Glutamatergic neuron (in vitro differentiated cells): ENCODE data around the gene TM9SF3. TPM values are rescaled to one million over a fixed set of nuclear protein-coding genes. Genes with fewer than 3 reads are reported as not detected.
"Not testable (repeated sequence)": the region's sequence is repeated elsewhere in the genome, so short reads cannot be mapped to it uniquely, and the experiment has no call there.

Experiments
- DNase-seq: peaks from one replicate; pipeline ENCODE4 v3.0.0; 2022
- H3K27ac Mint-ChIP-seq: one replicate; pipeline ENCODE4 v1.8.0; 2020; ENCODE audit warnings: mild to moderate bottlenecking, mixed read lengths, inconsistent platforms; ENCODE audit not compliant: unreplicated experiment
- H3K27me3 Mint-ChIP-seq: one replicate; pipeline ENCODE4 v1.8.0; 2020; ENCODE audit warnings: mild to moderate bottlenecking, moderate library complexity, mixed read lengths, inconsistent platforms; ENCODE audit not compliant: unreplicated experiment
- H3K36me3 Mint-ChIP-seq: one replicate; pipeline ENCODE4 v1.8.0; 2020; ENCODE audit warnings: mild to moderate bottlenecking, mixed read lengths, inconsistent platforms; ENCODE audit not compliant: unreplicated experiment
- H3K4me1 Mint-ChIP-seq: one replicate; pipeline ENCODE4 v1.8.0; 2020; ENCODE audit warnings: mild to moderate bottlenecking, low read depth, mixed read lengths, inconsistent platforms; ENCODE audit not compliant: unreplicated experiment
- H3K4me3 Mint-ChIP-seq: one replicate; pipeline ENCODE4 v1.8.0; 2020; ENCODE audit warnings: mild to moderate bottlenecking, mixed read lengths, inconsistent platforms; ENCODE audit not compliant: unreplicated experiment
- H3K9me3 Mint-ChIP-seq: one replicate; pipeline ENCODE4 v1.8.0; 2020; ENCODE audit warnings: mild to moderate bottlenecking, moderate library complexity, mixed read lengths, inconsistent platforms; ENCODE audit not compliant: unreplicated experiment
- CTCF ChIP-seq: fragments of 200-600 bp; sonication (generic); IDR thresholded peaks from one replicate; pipeline ENCODE4 v1.5.0; 2021; ENCODE audit not compliant: partially characterized antibody, unreplicated experiment
- total RNA-seq: library from RNA; stranded (reverse); fragmentation: NEBNext Ultra II Directional; extraction: Animal tissue kit (Norgen Biotek cat#: 25700); gene quantifications from one replicate; pipeline ENCODE4 v1.2.1, GENCODE V29; 2021; ENCODE audit not compliant: unreplicated experiment

TM9SF3 gene
- total RNA-seq, 1 donor from 2014 or later: 99.1 TPM

GRCh38 chr10:96560966-96561887 is 25.6 kb downstream of the TM9SF3 start:
- DNase-seq: no peak
- no peak for TF ChIP-seq CTCF

GRCh38 chr10:96560489-96560888 is 26.3 kb downstream of the TM9SF3 start:
- no peak for DNase-seq
- peaks cover 2% of the 10 kb centered on the region for H3K9me3 Mint-ChIP-seq
- H3K4me1 Mint-ChIP-seq: peaks cover 3% of the 10 kb centered on the region
- H3K27me3 Mint-ChIP-seq: no peaks in the 10 kb centered on the region
- no peak for TF ChIP-seq CTCF
- no peaks in the 10 kb centered on the region for H3K36me3 Mint-ChIP-seq
- H3K27ac Mint-ChIP-seq: no peak overlapping the region
- H3K4me3 Mint-ChIP-seq: no peak overlapping the region

More at GRCh38 chr10:96560966-96561887, 25.6 kb downstream of the TM9SF3 start:
- H3K36me3 Mint-ChIP-seq: no peaks in the 10 kb centered on the region
- no peak overlapping the region for H3K4me3 Mint-ChIP-seq
- peaks cover 2% of the 10 kb centered on the region for H3K9me3 Mint-ChIP-seq
- H3K27ac Mint-ChIP-seq: no peak overlapping the region
- peaks cover 3% of the 10 kb centered on the region for H3K4me1 Mint-ChIP-seq
- no peaks in the 10 kb centered on the region for H3K27me3 Mint-ChIP-seq

GRCh38 chr10:96556003-96556402 is 30.8 kb downstream of the TM9SF3 start:
- no peak for DNase-seq
- H3K4me3 Mint-ChIP-seq: no peak overlapping the region
- no peak for TF ChIP-seq CTCF
- peaks cover 3% of the 10 kb centered on the region for H3K4me1 Mint-ChIP-seq
- no peaks in the 10 kb centered on the region for H3K36me3 Mint-ChIP-seq
- H3K27me3 Mint-ChIP-seq: no peaks in the 10 kb centered on the region
- H3K9me3 Mint-ChIP-seq: peaks cover 2% of the 10 kb centered on the region
- H3K27ac Mint-ChIP-seq: no peak overlapping the region

- Mint-ChIP-seq H3K36me3 (no peaks in the 10 kb centered on the region), H3K9me3 (peaks cover 2% of the 10 kb centered on the region), H3K4me3 (no peak overlapping the region), H3K27ac (no peak overlapping the region), H3K27me3 (no peaks in the 10 kb centered on the region), H3K4me1 (peaks cover under 1% of the 10 kb centered on the region)
- TF ChIP-seq CTCF: no peak
- DNase-seq: no peak
Observed at GRCh38 chr10:96555330-96555729, 31.5 kb downstream of the TM9SF3 start.

GRCh38 chr10:96548589-96548988 is 38.2 kb downstream of the TM9SF3 start:
- DNase-seq: no peak
- Mint-ChIP-seq H3K4me3 (no peak overlapping the region), H3K27ac (no peak overlapping the region), H3K4me1 (no peaks in the 10 kb centered on the region), H3K9me3 (no peaks in the 10 kb centered on the region), H3K36me3 (no peaks in the 10 kb centered on the region), H3K27me3 (no peaks in the 10 kb centered on the region)
- TF ChIP-seq CTCF: no peak

- not testable (repeated sequence) for H3K4me1 Mint-ChIP-seq, H3K9me3 Mint-ChIP-seq, H3K27ac Mint-ChIP-seq, H3K36me3 Mint-ChIP-seq, H3K4me3 Mint-ChIP-seq, H3K27me3 Mint-ChIP-seq, DNase-seq
Observed at GRCh38 chr10:96545558-96545957, 41.3 kb downstream of the TM9SF3 start.
